ENCODE results near the gene KCNG1. TPM values are rescaled to one million over a fixed set of nuclear protein-coding genes. Genes with fewer than 3 reads are reported as not detected.

Gene KCNG1
- total RNA-seq, 4 donors from 2014 or later: 0.54 to 2.4 (median 1.6) TPM; not detected in 1

- intact Hi-C loops (cut with DNase I; ENCODE audit: low total_unique reads): no loop called here
- no peak overlapping the region for H3K4me3 ChIP-seq (ENCODE audit: low read depth, poor library complexity, severe bottlenecking)
- DNase-seq (ENCODE audit: low spot score in 2 of 2): no peak
- WGBS, 2 donors: 57 to 59% methylated on average over 6 of the region's 6 CpGs
- TF ChIP-seq CTCF (IDR thresholded peaks at IDR 0.05) (no peak), POLR2A (IDR thresholded peaks at IDR 0.05) (no peak)
Observed at GRCh38 chr20:51042064-51042463, 19.2 kb upstream of the KCNG1 start.

GRCh38 chr20:51037532-51038115 is 14.7 kb upstream of the KCNG1 start:
- WGBS, 2 donors: 46 to 69% methylated on average over 14 of the region's 14 CpGs
- no peak for TF ChIP-seq CTCF (IDR thresholded peaks at IDR 0.05)
- TF ChIP-seq POLR2A (IDR thresholded peaks at IDR 0.05): no peak

GRCh38 chr20:51036827-51037531 is 14.1 kb upstream of the KCNG1 start:
- intact Hi-C loops (cut with DNase I; ENCODE audit: low total_unique reads): no loop called here
- DNase-seq (ENCODE audit: low spot score in 2 of 2): no peak
- no peak overlapping the region for H3K4me3 ChIP-seq (ENCODE audit: low read depth, poor library complexity, severe bottlenecking)
- WGBS, 2 donors: 65 to 68% methylated on average over 7 of the region's 7 CpGs
- TF ChIP-seq CTCF (IDR thresholded peaks at IDR 0.05) (no peak), POLR2A (IDR thresholded peaks at IDR 0.05) (no peak)

More at GRCh38 chr20:51037532-51038115, 14.7 kb upstream of the KCNG1 start:
- no peak overlapping the region for H3K4me3 ChIP-seq (ENCODE audit: low read depth, poor library complexity, severe bottlenecking)
- intact Hi-C loops (cut with DNase I; ENCODE audit: low total_unique reads): no loop called here
- DNase-seq (ENCODE audit: low spot score in 2 of 2): no peak

- DNase-seq (ENCODE audit: low spot score in 2 of 2): no peak
- 56 to 58% methylated on average over 4 of the region's 4 CpGs for WGBS, 2 donors
- intact Hi-C loops (cut with DNase I; ENCODE audit: low total_unique reads): no loop called here
- no peak overlapping the region for H3K4me3 ChIP-seq (ENCODE audit: low read depth, poor library complexity, severe bottlenecking)
- no peak for TF ChIP-seq CTCF (IDR thresholded peaks at IDR 0.05)
- no peak for TF ChIP-seq POLR2A (IDR thresholded peaks at IDR 0.05)
Observed at GRCh38 chr20:51036226-51036625, 13.3 kb upstream of the KCNG1 start.

- no peak for DNase-seq (ENCODE audit: low spot score in 2 of 2)
- WGBS, 2 donors: 72 to 82% methylated on average over 9 of the region's 9 CpGs
- TF ChIP-seq POLR2A (IDR thresholded peaks at IDR 0.05) (no peak), CTCF (IDR thresholded peaks at IDR 0.05) (no peak)
- intact Hi-C loops (cut with DNase I; ENCODE audit: low total_unique reads): no loop called here
- no peak overlapping the region for H3K4me3 ChIP-seq (ENCODE audit: low read depth, poor library complexity, severe bottlenecking)
Observed at GRCh38 chr20:51034988-51035656, 12.2 kb upstream of the KCNG1 start.

All from lower leg skin (tissue), 4 donors.